ENCODE data around the gene TEAD3.

TEAD3 gene

DNA sequence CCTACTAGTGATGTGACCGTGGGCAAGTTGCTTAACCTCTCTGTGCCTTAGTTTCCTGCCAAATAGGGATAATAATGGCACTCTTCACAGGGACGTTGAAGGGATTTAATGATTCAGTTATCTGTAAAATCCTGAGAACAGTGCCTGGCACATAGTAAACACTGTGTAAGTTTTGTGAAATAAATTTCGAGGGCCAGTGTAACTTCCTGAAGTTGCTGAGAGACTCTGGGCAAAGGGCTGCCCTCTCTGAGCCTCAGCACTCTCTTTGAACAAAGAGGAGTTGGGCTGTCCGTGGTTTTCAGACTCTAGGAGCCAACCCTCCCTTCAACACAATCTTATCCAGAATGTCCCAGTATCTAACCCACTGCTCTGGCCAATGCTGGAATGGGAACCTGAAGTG, 2.5 kb upstream of the TEAD3 start:
- no peak for DNase-seq (ENCODE audit: low read depth in 1 of 2, low spot score in 1 of 2)
- TF ChIP-seq REST (IDR thresholded peaks at IDR 0.05; ENCODE audit: insufficient replicate concordance, low read depth), result no peak
- TF ChIP-seq GABPA (IDR thresholded peaks at IDR 0.05; ENCODE audit: low read depth), result no peak
- no peak for TF ChIP-seq CTCF (IDR thresholded peaks at IDR 0.05; ENCODE audit: insufficient read depth, low read length)
- no peak for TF ChIP-seq SPI1 (IDR thresholded peaks at IDR 0.05; ENCODE audit: borderline replicate concordance, low read depth)
- no peak for TF ChIP-seq POLR2AphosphoS5 (IDR thresholded peaks at IDR 0.05; ENCODE audit: low read depth)
- H3K27me3 ChIP-seq (ENCODE audit: insufficient read depth, poor library complexity, severe bottlenecking), result peaks cover 4% of the 10 kb centered on the region

GRCh38 chr6:35498422-35499067, 1.7 kb upstream of the TEAD3 start:
- Histone ChIP-seq H3K4me3 (replicated peaks; ENCODE audit: insufficient read depth, low read length) (no peak overlapping the region), H3K27ac (replicated peaks) (no peak overlapping the region), H3K27me3 (ENCODE audit: insufficient read depth, poor library complexity, severe bottlenecking) (peaks cover 4% of the 10 kb centered on the region)
- no peak for DNase-seq (ENCODE audit: low read depth in 1 of 2, low spot score in 1 of 2)
- TF ChIP-seq POLR2AphosphoS5 (IDR thresholded peaks at IDR 0.05; ENCODE audit: low read depth), result no peak
- TF ChIP-seq GABPA (IDR thresholded peaks at IDR 0.05; ENCODE audit: low read depth), result no peak
- TF ChIP-seq REST (IDR thresholded peaks at IDR 0.05; ENCODE audit: insufficient replicate concordance, low read depth), result no peak
- TF ChIP-seq CTCF (IDR thresholded peaks at IDR 0.05; ENCODE audit: insufficient read depth, low read length), result no peak
- no peak for TF ChIP-seq SPI1 (IDR thresholded peaks at IDR 0.05; ENCODE audit: borderline replicate concordance, low read depth)

More for the DNA sequence above, 2.5 kb upstream of the TEAD3 start:
- H3K4me3 ChIP-seq (replicated peaks; ENCODE audit: insufficient read depth, low read length), result no peak overlapping the region
- H3K27ac ChIP-seq (replicated peaks), result no peak overlapping the region

DNA sequence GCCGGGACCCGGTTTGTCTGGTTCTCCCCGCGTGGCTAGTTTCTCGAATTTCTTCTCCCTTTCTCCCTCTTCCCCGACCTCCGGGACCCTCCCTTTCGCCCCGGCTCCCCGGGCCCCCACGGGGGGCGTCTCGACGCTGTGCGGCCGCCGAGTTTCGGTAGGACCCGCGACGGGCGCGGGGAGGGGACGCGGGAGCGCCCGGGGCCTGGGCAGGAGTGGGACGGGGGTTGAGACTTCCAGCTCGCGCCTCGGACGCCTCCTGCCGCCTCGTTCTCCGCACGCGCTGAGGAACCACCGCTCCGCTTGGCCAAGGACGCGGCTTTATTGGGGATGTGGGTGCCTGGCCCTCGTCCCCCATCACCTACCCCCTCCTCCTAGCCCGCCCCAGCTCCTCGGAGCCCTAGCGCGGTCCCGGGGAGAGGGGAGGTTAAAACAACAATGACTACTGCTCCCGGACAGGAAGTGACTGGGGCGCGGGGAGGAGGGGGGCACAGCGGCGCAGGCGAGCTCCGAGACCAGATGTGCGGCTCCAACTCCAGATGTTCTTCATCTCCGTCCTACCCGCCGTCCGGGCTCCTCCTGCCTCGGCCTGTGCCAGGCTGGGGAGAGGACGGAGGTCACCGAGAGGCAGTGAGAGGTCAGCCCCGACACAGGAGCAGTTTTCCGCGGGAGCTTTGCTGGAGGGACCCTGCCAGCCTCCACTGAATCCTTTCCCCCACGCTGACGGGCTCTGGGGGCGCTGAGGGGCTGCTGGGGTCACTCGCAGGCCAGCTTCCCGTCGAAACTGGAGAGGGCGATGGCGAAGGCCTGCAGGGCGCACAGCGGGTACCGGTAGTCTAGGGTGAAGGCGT, 917 bp upstream of the TEAD3 start:
- TF ChIP-seq SPI1 (IDR thresholded peaks at IDR 0.05; ENCODE audit: borderline replicate concordance, low read depth) (peak; percentile 34; the same call in 1 of the 2 replicates), POLR2AphosphoS5 (IDR thresholded peaks at IDR 0.05; ENCODE audit: low read depth) (no peak; the same call in 1 of the 2 replicates)
- peak in 1 of 2 experiments; percentile 53 for DNase-seq (ENCODE audit: low read depth in 1 of 2, low spot score in 1 of 2)
- peak overlapping the region; percentile 42 for H3K4me3 ChIP-seq (replicated peaks; ENCODE audit: insufficient read depth, low read length)
- H3K27me3 ChIP-seq (ENCODE audit: insufficient read depth, poor library complexity, severe bottlenecking), result peaks cover 4% of the 10 kb centered on the region
- peak overlapping the region; percentile 53; the same call in 1 of the 2 replicates for H3K27ac ChIP-seq (replicated peaks)

Measured in HL-60 (cell line).